ENCODE measurements around the gene KIAA0753.

DNA sequence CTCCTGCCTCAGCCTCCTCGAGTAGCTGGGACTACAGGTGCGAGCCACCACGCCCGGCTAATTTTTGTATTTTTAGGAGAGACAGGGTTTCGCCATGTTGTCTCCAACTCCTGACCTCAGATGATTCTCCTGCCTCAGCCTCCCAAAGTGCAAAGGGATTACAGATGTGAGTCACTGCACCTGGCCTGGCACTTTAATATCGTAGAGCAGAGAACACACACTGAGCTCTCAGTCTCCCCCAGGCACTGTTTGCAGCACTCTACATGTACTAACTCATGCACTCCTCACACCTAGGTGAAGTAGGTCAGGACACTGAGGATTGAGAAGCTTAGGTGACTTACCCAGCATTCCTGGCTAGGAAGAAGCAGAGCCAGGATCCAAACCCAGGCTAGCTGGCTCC, 26.0 kb upstream of the KIAA0753 start:
- TF ChIP-seq EP300 (IDR thresholded peaks at IDR 0.05) (no peak), POLR2A (IDR thresholded peaks at IDR 0.05) (no peak), POLR2AphosphoS5 (IDR thresholded peaks at IDR 0.05) (no peak)
- TF ChIP-seq, protein P1, sequence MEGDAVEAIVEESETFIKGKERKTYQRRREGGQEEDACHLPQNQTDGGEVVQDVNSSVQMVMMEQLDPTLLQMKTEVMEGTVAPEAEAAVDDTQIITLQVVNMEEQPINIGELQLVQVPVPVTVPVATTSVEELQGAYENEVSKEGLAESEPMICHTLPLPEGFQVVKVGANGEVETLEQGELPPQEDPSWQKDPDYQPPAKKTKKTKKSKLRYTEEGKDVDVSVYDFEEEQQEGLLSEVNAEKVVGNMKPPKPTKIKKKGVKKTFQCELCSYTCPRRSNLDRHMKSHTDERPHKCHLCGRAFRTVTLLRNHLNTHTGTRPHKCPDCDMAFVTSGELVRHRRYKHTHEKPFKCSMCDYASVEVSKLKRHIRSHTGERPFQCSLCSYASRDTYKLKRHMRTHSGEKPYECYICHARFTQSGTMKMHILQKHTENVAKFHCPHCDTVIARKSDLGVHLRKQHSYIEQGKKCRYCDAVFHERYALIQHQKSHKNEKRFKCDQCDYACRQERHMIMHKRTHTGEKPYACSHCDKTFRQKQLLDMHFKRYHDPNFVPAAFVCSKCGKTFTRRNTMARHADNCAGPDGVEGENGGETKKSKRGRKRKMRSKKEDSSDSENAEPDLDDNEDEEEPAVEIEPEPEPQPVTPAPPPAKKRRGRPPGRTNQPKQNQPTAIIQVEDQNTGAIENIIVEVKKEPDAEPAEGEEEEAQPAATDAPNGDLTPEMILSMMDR (IDR thresholded peaks at IDR 0.05), result no peak

Measured in sigmoid colon (tissue), 4 donors.